Measurements from ENCODE around the gene USO1. TPM values are rescaled to one million over a fixed set of nuclear protein-coding genes. Genes with fewer than 3 reads are reported as not detected.

The USO1 gene
- total and polyA plus RNA-seq, 2 experiments from 2014 or later, result 113 to 277 TPM

GRCh38 chr4:75771607-75772006 is 47.2 kb downstream of the USO1 start:
- DNase-seq (ENCODE audit: low spot score) (no peak), ATAC-seq (no peak)
- H3K27ac ChIP-seq (ENCODE audit: low read depth), result no peak overlapping the region
- Mint-ChIP-seq H3K27ac (no peak overlapping the region), H3K27me3 (ENCODE audit: insufficient read depth, low read depth, poor library complexity) (no peaks in the 10 kb centered on the region), H3K4me3 (no peak overlapping the region), H3K4me1 (no peaks in the 10 kb centered on the region), H3K9me3 (no peaks in the 10 kb centered on the region), H3K36me3 (ENCODE audit: low read depth) (peaks cover 41% of the 10 kb centered on the region)
- no peak overlapping the region for H3K4me3 ChIP-seq
- 0 out of 2 replicates have a peak, but pooled peaks cover 2% of the 10 kb centered on the region for H3F3A ChIP-seq (replicated peaks; ENCODE audit: low read depth)
- H3K9me2 ChIP-seq (ENCODE audit: insufficient read depth), result no peaks in the 10 kb centered on the region
- H3K4me2 ChIP-seq, result no peak overlapping the region
- no peak overlapping the region for H2AFZ ChIP-seq
- H3K36me3 ChIP-seq (ENCODE audit: insufficient read depth), result peaks cover 79% of the 10 kb centered on the region
- peaks cover 3% of the 10 kb centered on the region; the same call in 1 of the 2 replicates for H4K20me1 ChIP-seq (replicated peaks; ENCODE audit: insufficient read depth)
- peaks cover 6% of the 10 kb centered on the region; the same call in 1 of the 2 replicates for H3K79me2 ChIP-seq (replicated peaks; ENCODE audit: insufficient read depth)
- H3K4me1 ChIP-seq (ENCODE audit: insufficient read depth), result no peaks in the 10 kb centered on the region
- TF ChIP-seq, protein P1, sequence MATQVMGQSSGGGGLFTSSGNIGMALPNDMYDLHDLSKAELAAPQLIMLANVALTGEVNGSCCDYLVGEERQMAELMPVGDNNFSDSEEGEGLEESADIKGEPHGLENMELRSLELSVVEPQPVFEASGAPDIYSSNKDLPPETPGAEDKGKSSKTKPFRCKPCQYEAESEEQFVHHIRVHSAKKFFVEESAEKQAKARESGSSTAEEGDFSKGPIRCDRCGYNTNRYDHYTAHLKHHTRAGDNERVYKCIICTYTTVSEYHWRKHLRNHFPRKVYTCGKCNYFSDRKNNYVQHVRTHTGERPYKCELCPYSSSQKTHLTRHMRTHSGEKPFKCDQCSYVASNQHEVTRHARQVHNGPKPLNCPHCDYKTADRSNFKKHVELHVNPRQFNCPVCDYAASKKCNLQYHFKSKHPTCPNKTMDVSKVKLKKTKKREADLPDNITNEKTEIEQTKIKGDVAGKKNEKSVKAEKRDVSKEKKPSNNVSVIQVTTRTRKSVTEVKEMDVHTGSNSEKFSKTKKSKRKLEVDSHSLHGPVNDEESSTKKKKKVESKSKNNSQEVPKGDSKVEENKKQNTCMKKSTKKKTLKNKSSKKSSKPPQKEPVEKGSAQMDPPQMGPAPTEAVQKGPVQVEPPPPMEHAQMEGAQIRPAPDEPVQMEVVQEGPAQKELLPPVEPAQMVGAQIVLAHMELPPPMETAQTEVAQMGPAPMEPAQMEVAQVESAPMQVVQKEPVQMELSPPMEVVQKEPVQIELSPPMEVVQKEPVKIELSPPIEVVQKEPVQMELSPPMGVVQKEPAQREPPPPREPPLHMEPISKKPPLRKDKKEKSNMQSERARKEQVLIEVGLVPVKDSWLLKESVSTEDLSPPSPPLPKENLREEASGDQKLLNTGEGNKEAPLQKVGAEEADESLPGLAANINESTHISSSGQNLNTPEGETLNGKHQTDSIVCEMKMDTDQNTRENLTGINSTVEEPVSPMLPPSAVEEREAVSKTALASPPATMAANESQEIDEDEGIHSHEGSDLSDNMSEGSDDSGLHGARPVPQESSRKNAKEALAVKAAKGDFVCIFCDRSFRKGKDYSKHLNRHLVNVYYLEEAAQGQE (IDR thresholded peaks at IDR 0.05; ENCODE audit: unreplicated experiment), result no peak
- TF ChIP-seq NANOG (IDR thresholded peaks at IDR 0.05; ENCODE audit: borderline replicate concordance) (no peak), ZNF331 (CRISPR knock-in tag; IDR thresholded peaks at IDR 0.05; ENCODE audit: low read depth) (no peak)
- H3K27me3 ChIP-seq (ENCODE audit: insufficient read depth), result no peaks in the 10 kb centered on the region

GRCh38 chr4:75777589-75777988 is 53.2 kb downstream of the USO1 start:
- H3K36me3 Mint-ChIP-seq (ENCODE audit: low read depth), result peaks cover 54% of the 10 kb centered on the region
- H3K9me2 ChIP-seq (ENCODE audit: insufficient read depth), result no peaks in the 10 kb centered on the region
- no peak overlapping the region for H3K27ac Mint-ChIP-seq
- H3K4me3 ChIP-seq, result no peak overlapping the region
- no peaks in the 10 kb centered on the region; the same call in 1 of the 2 replicates for H3K79me2 ChIP-seq (replicated peaks; ENCODE audit: insufficient read depth)
- peaks cover 85% of the 10 kb centered on the region for H3K36me3 ChIP-seq (ENCODE audit: insufficient read depth)
- no peaks in the 10 kb centered on the region for H3K27me3 ChIP-seq (ENCODE audit: insufficient read depth)
- ATAC-seq (no peak), DNase-seq (ENCODE audit: low spot score) (no peak)
- H2AFZ ChIP-seq, result no peak overlapping the region
- no peaks in the 10 kb centered on the region for H3K9me3 Mint-ChIP-seq
- no peak overlapping the region for H3K27ac ChIP-seq (ENCODE audit: low read depth)
- no peak overlapping the region for H3K4me2 ChIP-seq
- no peaks in the 10 kb centered on the region for H3K4me1 Mint-ChIP-seq
- H4K20me1 ChIP-seq (replicated peaks; ENCODE audit: insufficient read depth), result no peaks in the 10 kb centered on the region
- TF ChIP-seq ZNF462 (CRISPR knock-in tag; IDR thresholded peaks at IDR 0.05) (no peak), JUNB (IDR thresholded peaks at IDR 0.05; ENCODE audit: unreplicated experiment) (no peak), EZH2phosphoT487 (IDR thresholded peaks at IDR 0.05; ENCODE audit: unreplicated experiment) (no peak), ZNF114 (CRISPR knock-in tag; IDR thresholded peaks at IDR 0.05) (no peak)
- no peaks in the 10 kb centered on the region for H3K4me1 ChIP-seq (ENCODE audit: insufficient read depth)
- H3K4me3 Mint-ChIP-seq, result no peak overlapping the region
- H3K27me3 Mint-ChIP-seq (ENCODE audit: insufficient read depth, low read depth, poor library complexity), result no peaks in the 10 kb centered on the region
- H3F3A ChIP-seq (replicated peaks; ENCODE audit: low read depth), result 0 out of 2 replicates have a peak, but pooled peaks cover 2% of the 10 kb centered on the region

All from GM23338 (cell line).